C4-2B (cell line): ENCODE results near the gene GPR15.

Experiments
- H3K27ac ChIP-seq: fragments of 450-650 bp; 2 replicates; pipeline ENCODE4 v1.5.1; 2017
- ZFX ChIP-seq: fragments of 450-650 bp; IDR thresholded peaks from 2 replicates; pipeline ENCODE4 v1.6.1; 2017
- TF ChIP-seq, protein P1 (sequence below): fragments of 450-650 bp; conservative IDR thresholded peaks from 2 replicates; pipeline ENCODE4 v1.5.1; 2017; ENCODE audit warnings: mild to moderate bottlenecking

The GPR15 gene

DNA sequence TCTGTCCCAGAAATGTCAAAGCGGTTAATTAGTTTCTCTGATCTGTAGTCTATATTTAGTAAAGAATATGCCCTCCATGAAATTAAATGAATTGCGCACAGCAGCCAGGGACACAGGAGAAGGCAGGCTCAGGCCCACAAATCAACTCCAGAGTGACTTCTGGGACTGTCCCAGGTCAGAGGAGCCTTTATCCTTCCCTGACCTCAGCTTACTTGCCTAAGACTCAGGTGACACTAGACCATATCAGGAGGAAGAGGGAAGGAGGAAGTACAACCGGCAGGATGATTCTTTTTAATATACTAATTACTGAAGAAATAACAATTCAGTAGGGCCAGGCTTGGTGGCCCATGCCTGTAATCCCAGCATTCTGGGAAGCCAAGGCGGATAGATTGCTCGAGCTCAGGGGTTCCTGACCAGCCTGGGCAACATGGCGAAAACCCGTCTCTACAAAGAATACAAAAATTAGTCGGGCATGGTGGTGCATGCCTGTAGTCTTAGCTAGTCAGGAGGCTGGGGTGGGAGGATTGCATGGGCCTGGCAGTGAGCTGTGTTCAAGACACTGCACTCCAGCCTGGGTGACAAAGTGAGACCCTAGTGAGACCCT lies 1.8 kb upstream of the GPR15 start:
- TF ChIP-seq ZFX = no peak
- TF ChIP-seq, protein P1, sequence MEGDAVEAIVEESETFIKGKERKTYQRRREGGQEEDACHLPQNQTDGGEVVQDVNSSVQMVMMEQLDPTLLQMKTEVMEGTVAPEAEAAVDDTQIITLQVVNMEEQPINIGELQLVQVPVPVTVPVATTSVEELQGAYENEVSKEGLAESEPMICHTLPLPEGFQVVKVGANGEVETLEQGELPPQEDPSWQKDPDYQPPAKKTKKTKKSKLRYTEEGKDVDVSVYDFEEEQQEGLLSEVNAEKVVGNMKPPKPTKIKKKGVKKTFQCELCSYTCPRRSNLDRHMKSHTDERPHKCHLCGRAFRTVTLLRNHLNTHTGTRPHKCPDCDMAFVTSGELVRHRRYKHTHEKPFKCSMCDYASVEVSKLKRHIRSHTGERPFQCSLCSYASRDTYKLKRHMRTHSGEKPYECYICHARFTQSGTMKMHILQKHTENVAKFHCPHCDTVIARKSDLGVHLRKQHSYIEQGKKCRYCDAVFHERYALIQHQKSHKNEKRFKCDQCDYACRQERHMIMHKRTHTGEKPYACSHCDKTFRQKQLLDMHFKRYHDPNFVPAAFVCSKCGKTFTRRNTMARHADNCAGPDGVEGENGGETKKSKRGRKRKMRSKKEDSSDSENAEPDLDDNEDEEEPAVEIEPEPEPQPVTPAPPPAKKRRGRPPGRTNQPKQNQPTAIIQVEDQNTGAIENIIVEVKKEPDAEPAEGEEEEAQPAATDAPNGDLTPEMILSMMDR = no peak
- H3K27ac ChIP-seq = no peak overlapping the region

DNA sequence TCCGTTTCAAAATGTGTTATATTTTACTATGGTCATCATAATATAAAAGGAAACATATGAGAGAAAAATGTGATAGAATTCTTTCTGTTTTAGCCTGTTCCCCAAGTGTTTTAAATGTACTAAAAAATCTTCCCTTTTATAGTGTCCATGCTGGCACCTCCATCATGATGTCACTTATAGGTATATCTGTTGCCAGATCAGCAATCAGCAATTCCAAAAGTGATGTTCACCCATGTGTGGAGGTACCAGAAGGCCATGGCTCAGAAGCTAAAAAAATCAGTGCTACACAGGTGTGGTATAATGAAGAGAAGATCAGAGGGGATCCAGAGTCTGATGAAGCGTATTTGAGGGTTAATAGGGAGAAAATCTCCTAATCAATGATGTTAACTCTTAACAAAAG lies 1.1 kb upstream of the GPR15 start:
- TF ChIP-seq ZFX = no peak
- TF ChIP-seq, protein P1 = no peak
- no peak overlapping the region for H3K27ac ChIP-seq

DNA sequence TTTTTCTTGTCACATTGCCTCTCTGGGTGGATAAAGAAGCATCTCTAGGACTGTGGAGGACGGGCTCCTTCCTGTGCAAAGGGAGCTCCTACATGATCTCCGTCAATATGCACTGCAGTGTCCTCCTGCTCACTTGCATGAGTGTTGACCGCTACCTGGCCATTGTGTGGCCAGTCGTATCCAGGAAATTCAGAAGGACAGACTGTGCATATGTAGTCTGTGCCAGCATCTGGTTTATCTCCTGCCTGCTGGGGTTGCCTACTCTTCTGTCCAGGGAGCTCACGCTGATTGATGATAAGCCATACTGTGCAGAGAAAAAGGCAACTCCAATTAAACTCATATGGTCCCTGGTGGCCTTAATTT lies 478 bp downstream of the GPR15 start:
- no peak overlapping the region for H3K27ac ChIP-seq
- TF ChIP-seq ZFX = no peak
- TF ChIP-seq, protein P1 = no peak

DNA sequence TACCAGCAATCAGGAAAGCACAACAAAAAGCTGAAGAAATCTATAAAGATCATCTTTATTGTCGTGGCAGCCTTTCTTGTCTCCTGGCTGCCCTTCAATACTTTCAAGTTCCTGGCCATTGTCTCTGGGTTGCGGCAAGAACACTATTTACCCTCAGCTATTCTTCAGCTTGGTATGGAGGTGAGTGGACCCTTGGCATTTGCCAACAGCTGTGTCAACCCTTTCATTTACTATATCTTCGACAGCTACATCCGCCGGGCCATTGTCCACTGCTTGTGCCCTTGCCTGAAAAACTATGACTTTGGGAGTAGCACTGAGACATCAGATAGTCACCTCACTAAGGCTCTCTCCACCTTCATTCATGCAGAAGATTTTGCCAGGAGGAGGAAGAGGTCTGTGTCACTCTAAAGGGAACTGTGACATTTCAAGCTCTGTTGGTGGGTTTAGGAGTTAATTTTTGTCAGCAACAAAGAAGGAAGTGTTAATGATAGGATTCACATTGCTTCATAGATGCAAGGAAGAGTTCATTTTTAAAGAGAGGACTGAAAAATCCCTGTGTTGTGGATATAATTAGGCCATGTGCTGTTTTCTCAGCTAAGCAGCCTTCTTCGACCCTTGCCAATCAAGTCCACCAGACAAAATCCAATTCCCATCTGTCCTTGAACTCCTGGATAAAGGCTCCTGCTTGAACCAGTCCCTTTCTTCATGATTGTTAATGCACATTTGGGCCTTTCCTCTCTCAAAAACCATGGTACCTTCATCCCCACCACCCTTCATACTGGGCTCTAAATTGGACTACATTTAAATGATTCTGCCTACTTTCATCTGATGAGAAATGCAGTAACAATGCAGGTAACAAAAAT lies 1.2 kb downstream of the GPR15 start:
- TF ChIP-seq ZFX = no peak
- TF ChIP-seq, protein P1 = no peak
- H3K27ac ChIP-seq = no peak overlapping the region

DNA sequence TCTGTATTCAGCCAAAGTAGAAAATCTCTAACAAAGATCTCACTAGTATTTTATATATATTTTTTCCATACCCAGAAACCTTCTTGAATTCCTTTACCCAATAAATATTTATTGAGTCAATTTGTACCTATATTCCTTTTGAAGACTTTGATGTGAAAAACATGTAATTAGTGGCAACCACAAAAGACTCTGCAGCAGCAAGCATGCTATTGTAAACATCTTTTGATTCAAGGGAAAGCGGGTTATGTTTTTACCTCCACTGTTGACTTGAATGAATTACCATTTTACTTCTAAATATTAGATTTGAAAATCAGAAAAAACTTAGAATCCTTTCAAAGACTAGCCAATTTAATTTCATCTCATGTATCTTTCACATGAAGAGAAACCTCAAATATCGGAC lies 2.4 kb downstream of the GPR15 start:
- no peak for TF ChIP-seq ZFX
- TF ChIP-seq, protein P1 = no peak
- H3K27ac ChIP-seq = no peak overlapping the region

DNA sequence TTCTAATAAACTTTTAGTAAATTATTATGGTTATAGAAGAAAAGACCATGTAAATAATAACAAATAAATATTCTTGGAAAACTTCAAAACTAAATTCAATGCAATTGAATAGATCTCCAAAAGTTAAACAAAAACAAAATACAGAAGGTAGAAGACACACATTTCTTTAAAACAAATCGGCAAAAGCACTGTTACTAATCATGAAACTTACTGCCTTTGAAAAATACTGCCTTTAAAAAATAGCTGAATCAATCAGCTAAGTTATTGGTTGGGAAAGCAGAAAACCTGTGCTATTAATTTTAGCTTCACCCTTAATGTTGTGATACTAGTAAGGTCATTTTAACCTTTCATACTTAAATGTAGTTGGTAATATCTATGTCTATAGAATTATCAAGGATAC lies 3.0 kb downstream of the GPR15 start:
- TF ChIP-seq, protein P1 = no peak
- TF ChIP-seq ZFX = no peak
- H3K27ac ChIP-seq = no peak overlapping the region

DNA sequence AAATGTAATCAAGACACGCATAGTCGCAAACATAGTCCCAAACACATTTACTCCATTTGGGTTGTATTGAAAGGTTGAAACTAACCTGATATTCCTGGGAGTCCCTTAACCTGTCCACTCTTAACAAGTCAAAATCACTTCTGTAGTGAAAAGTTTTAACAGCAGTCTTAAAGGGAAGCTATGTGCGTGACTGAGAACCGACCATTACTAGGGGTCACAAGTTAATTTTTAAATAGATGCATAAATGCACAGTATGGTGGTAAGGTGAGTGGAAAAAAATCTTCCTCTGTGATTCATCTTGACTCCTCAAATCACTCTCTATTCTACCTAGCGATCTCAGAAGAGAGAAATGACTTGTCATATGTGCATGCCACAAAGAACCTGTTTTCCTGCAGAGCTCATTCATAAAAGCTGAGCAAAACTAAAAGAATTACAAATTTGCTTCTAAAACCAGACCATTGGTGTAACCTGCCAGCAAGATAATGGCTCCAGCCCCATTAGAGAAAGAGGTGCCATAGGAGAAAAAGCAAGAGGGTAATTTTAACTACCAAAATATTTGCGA lies 4.8 kb downstream of the GPR15 start:
- TF ChIP-seq, protein P1 = no peak
- no peak for TF ChIP-seq ZFX
- H3K27ac ChIP-seq = no peak overlapping the region
